ENCODE data around the gene GNAL. TPM values are rescaled to one million over a fixed set of nuclear protein-coding genes. Genes with fewer than 3 reads are reported as not detected.

The GNAL gene
- total RNA-seq, 1 experiment from 2014 or later: 24.0 TPM

DNA sequence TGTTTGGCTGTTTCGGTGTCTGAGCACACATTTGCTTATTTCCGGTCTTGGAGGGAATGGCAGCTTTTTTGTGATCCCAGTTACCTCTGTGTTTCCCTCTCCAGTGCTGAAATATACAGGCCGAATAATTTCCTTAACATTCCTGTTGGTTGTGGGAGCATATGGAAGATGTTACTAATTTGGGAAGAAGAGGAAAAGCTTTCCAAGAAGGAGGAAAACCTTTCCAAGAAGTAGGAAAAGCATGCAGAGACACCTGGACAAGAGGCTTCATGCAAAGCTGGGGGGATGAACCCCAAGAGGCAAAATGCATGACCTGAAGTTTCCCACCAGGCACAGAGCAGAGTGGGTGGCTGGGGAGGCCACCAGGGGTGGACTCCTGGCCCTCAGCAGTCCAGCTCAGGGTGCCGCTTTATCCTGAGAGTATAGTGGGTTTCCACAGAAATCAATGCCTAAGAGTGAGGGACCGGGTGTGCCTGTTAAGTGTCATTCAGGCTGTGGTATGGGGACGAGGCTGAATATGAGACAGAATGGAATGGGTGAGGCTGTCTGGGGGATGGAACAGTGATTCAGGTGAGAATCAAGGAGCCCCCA is 25.5 kb upstream of the GNAL start:
- H2BK5ac ChIP-seq (ENCODE audit: insufficient read length, low read length): no peak overlapping the region
- no peak overlapping the region for H3K14ac ChIP-seq (ENCODE audit: insufficient read depth, low read length)
- H3K27ac Mint-ChIP-seq: no peak overlapping the region
- no peak overlapping the region for H2AK5ac ChIP-seq (ENCODE audit: insufficient read length, low read length)
- H3K79me1 ChIP-seq (ENCODE audit: insufficient read depth, low read depth, low read length, poor library complexity, severe bottlenecking): no peaks in the 10 kb centered on the region
- H2BK20ac ChIP-seq (ENCODE audit: low read depth, low read length, poor library complexity, severe bottlenecking): no peak overlapping the region
- H3K23me2 ChIP-seq (ENCODE audit: insufficient read length, low read depth, low read length, poor library complexity, severe bottlenecking): no peaks in the 10 kb centered on the region
- H3K9ac ChIP-seq (ENCODE audit: extremely low read depth, insufficient read length, low read length): no peak overlapping the region
- no peak overlapping the region for H4K5ac ChIP-seq (ENCODE audit: insufficient read length, low read depth, low read length)
- H3K4me1 ChIP-seq (ENCODE audit: insufficient read depth, low read length): no peaks in the 10 kb centered on the region
- no peak overlapping the region for H2AFZ ChIP-seq (ENCODE audit: low read length)
- no peak overlapping the region for H4K8ac ChIP-seq (replicated peaks; ENCODE audit: insufficient read length, low read depth, low read length)
- H3K36me3 Mint-ChIP-seq (ENCODE audit: insufficient read depth in 1 of 3, low read depth in 3 of 3): no peaks in the 10 kb centered on the region
- H3K4me1 Mint-ChIP-seq: peaks cover 11 to 15% of the 10 kb centered on the region in 2 experiments
- H3K9me3 Mint-ChIP-seq: no peaks in the 10 kb centered on the region; a peak in 1 of 5 replicates
- DNase-seq: no peak
- no peak overlapping the region for H4K91ac ChIP-seq (ENCODE audit: insufficient read length, low read depth, low read length)
- H2BK120ac ChIP-seq (ENCODE audit: low read depth, low read length, poor library complexity, severe bottlenecking): no peak overlapping the region
- peaks cover 3% of the 10 kb centered on the region for H3K27me3 Mint-ChIP-seq (ENCODE audit: low read depth)
- no peak overlapping the region for H3K4ac ChIP-seq (ENCODE audit: low read depth, low read length)
- no peak overlapping the region for H2BK12ac ChIP-seq (ENCODE audit: insufficient read length, low read depth, low read length)
- no peak overlapping the region for H3K56ac ChIP-seq (ENCODE audit: insufficient read length, low read depth, low read length)
- no peak overlapping the region for H3K4me2 ChIP-seq (ENCODE audit: insufficient read depth, insufficient read length, low read length)
- H3K27me3 ChIP-seq (ENCODE audit: insufficient read depth, low read length): no peaks in the 10 kb centered on the region
- no peaks in the 10 kb centered on the region for H4K20me1 ChIP-seq (ENCODE audit: control insufficient read depth, insufficient read depth, insufficient read length)
- no peak overlapping the region for H3K18ac ChIP-seq (ENCODE audit: insufficient read length, low read depth, low read length)
- H2BK15ac ChIP-seq (ENCODE audit: low read depth, low read length): no peak overlapping the region
- no CpG with 5 or more reads among the region's 6 CpGs for WGBS (ENCODE audit: extremely low coverage, insufficient read length, low lambda C conversion rate)
- no peak for TF ChIP-seq CTCF (conservative IDR thresholded peaks at IDR 0.05)
- H3K27ac ChIP-seq (ENCODE audit: insufficient read length, low read depth, low read length): no peak overlapping the region
- no peak overlapping the region for H3T11ph ChIP-seq (ENCODE audit: low read length)
- H3K23ac ChIP-seq (ENCODE audit: insufficient read length, low read depth, low read length): no peak overlapping the region
- no peaks in the 10 kb centered on the region for H3K79me2 ChIP-seq (ENCODE audit: insufficient read depth, low read length)
- H3K9me3 ChIP-seq (ENCODE audit: control insufficient read depth, low read depth, low read length): no peaks in the 10 kb centered on the region
- no peak overlapping the region for H3K4me3 Mint-ChIP-seq
